ENCODE data around the gene FARSB.

The FARSB gene

GRCh38 chr2:222592176-222592575 lies 63.7 kb downstream of the FARSB start:
- TF ChIP-seq CEBPB (IDR thresholded peaks at IDR 0.05) (no peak), CREB1 (IDR thresholded peaks at IDR 0.05; ENCODE audit: low read depth) (no peak), RAD21 (IDR thresholded peaks at IDR 0.05; ENCODE audit: low read depth) (no peak), TAF1 (IDR thresholded peaks at IDR 0.05; ENCODE audit: low read depth) (no peak), YY1 (IDR thresholded peaks at IDR 0.05; ENCODE audit: low read depth) (no peak), FOXM1 (IDR thresholded peaks at IDR 0.05; ENCODE audit: borderline replicate concordance, low read depth) (no peak)

- TF ChIP-seq EP300 (IDR thresholded peaks at IDR 0.05; ENCODE audit: borderline replicate concordance): no peak
- no peak for TF ChIP-seq FOXM1 (IDR thresholded peaks at IDR 0.05; ENCODE audit: borderline replicate concordance, low read depth)
- TF ChIP-seq TAF1 (IDR thresholded peaks at IDR 0.05; ENCODE audit: low read depth): no peak
- no peak for TF ChIP-seq CEBPB (IDR thresholded peaks at IDR 0.05)
- no peak for TF ChIP-seq USF1 (IDR thresholded peaks at IDR 0.05)
- no peak for TF ChIP-seq EGR1 (IDR thresholded peaks at IDR 0.05)
- TF ChIP-seq YY1 (IDR thresholded peaks at IDR 0.05; ENCODE audit: low read depth): no peak
- TF ChIP-seq RAD21 (IDR thresholded peaks at IDR 0.05; ENCODE audit: low read depth): no peak
- TF ChIP-seq REST (IDR thresholded peaks at IDR 0.05; ENCODE audit: low read depth): no peak
Observed at GRCh38 chr2:222591661-222592060, 64.2 kb downstream of the FARSB start.

GRCh38 chr2:222582928-222583327 lies 73.0 kb downstream of the FARSB start:
- no peak for TF ChIP-seq CEBPB (IDR thresholded peaks at IDR 0.05)
- no peak for TF ChIP-seq TCF12 (IDR thresholded peaks at IDR 0.05; ENCODE audit: low read depth)
- 0 out of 2 replicates have a peak, but pooled peaks have one; percentile 15 for TF ChIP-seq RAD21 (IDR thresholded peaks at IDR 0.05; ENCODE audit: low read depth)
- no peak for TF ChIP-seq TAF1 (IDR thresholded peaks at IDR 0.05; ENCODE audit: low read depth)
- no peak for TF ChIP-seq NFIC (IDR thresholded peaks at IDR 0.05)
- no peak for TF ChIP-seq TEAD4 (IDR thresholded peaks at IDR 0.05)

GRCh38 chr2:222577341-222577740 lies 78.6 kb downstream of the FARSB start:
- no peak for TF ChIP-seq FOXM1 (IDR thresholded peaks at IDR 0.05; ENCODE audit: borderline replicate concordance, low read depth)
- no peak for TF ChIP-seq RAD21 (IDR thresholded peaks at IDR 0.05; ENCODE audit: low read depth)
- no peak for TF ChIP-seq EP300 (IDR thresholded peaks at IDR 0.05; ENCODE audit: borderline replicate concordance)
- no peak for TF ChIP-seq ZBTB7A (IDR thresholded peaks at IDR 0.05; ENCODE audit: low read depth)
- no peak for TF ChIP-seq CREB1 (IDR thresholded peaks at IDR 0.05; ENCODE audit: low read depth)
- TF ChIP-seq EGR1 (IDR thresholded peaks at IDR 0.05): no peak
- no peak for TF ChIP-seq YY1 (IDR thresholded peaks at IDR 0.05; ENCODE audit: low read depth)
- TF ChIP-seq REST (IDR thresholded peaks at IDR 0.05; ENCODE audit: low read depth): no peak
- no peak for TF ChIP-seq MAX (IDR thresholded peaks at IDR 0.05)
- TF ChIP-seq TEAD4 (IDR thresholded peaks at IDR 0.05): no peak
- no peak for TF ChIP-seq TAF1 (IDR thresholded peaks at IDR 0.05; ENCODE audit: low read depth)
- TF ChIP-seq NFIC (IDR thresholded peaks at IDR 0.05): no peak
- TF ChIP-seq CEBPB (IDR thresholded peaks at IDR 0.05): no peak
- no peak for TF ChIP-seq USF1 (IDR thresholded peaks at IDR 0.05)
- TF ChIP-seq TCF12 (IDR thresholded peaks at IDR 0.05; ENCODE audit: low read depth): no peak

GRCh38 chr2:222576171-222577081 lies 79.5 kb downstream of the FARSB start:
- TF ChIP-seq FOXM1 (IDR thresholded peaks at IDR 0.05; ENCODE audit: borderline replicate concordance, low read depth): no peak

GRCh38 chr2:222575618-222576017 lies 80.3 kb downstream of the FARSB start:
- TF ChIP-seq YY1 (IDR thresholded peaks at IDR 0.05; ENCODE audit: low read depth) (no peak), CEBPB (IDR thresholded peaks at IDR 0.05) (no peak), TAF1 (IDR thresholded peaks at IDR 0.05; ENCODE audit: low read depth) (no peak), MAX (IDR thresholded peaks at IDR 0.05) (no peak), ZBTB7A (IDR thresholded peaks at IDR 0.05; ENCODE audit: low read depth) (no peak), FOXM1 (IDR thresholded peaks at IDR 0.05; ENCODE audit: borderline replicate concordance, low read depth) (no peak), TEAD4 (IDR thresholded peaks at IDR 0.05) (no peak), TCF12 (IDR thresholded peaks at IDR 0.05; ENCODE audit: low read depth) (no peak), USF1 (IDR thresholded peaks at IDR 0.05) (no peak), NFIC (IDR thresholded peaks at IDR 0.05) (no peak), RAD21 (IDR thresholded peaks at IDR 0.05; ENCODE audit: low read depth) (no peak), CREB1 (IDR thresholded peaks at IDR 0.05; ENCODE audit: low read depth) (no peak), REST (IDR thresholded peaks at IDR 0.05; ENCODE audit: low read depth) (no peak), EP300 (IDR thresholded peaks at IDR 0.05; ENCODE audit: borderline replicate concordance) (no peak), EGR1 (IDR thresholded peaks at IDR 0.05) (no peak)

Data from Ishikawa (cell line).